Esophagus (tissue), 2 donors: ENCODE data around the gene EPHB1. TPM values are rescaled to one million over a fixed set of nuclear protein-coding genes. Genes with fewer than 3 reads are reported as not detected.

Experiments used
- H3K27ac ChIP-seq, 2 donors: one replicate each; pipeline ENCODE4 v1.5.1; 2013; ENCODE audit warnings: low read depth in 2 of 2, mild to moderate bottlenecking in 2 of 2, inconsistent platforms in 1 of 2, low read length in 1 of 2, moderate library complexity in 1 of 2
- H3K27me3 ChIP-seq, 2 donors: one replicate each; pipeline ENCODE4 v1.6.1; 2013; ENCODE audit warnings: low read length in 2 of 2, control low read depth in 1 of 2, mild to moderate bottlenecking in 1 of 2; ENCODE audit not compliant: insufficient read depth in 2 of 2, control insufficient read depth in 1 of 2
- H3K36me3 ChIP-seq, 2 donors: one replicate each; pipeline ENCODE4 v1.6.1; 2013; ENCODE audit warnings: low read length in 1 of 2; ENCODE audit not compliant: control insufficient read depth in 2 of 2, insufficient read depth in 2 of 2
- H3K4me1 ChIP-seq, 2 donors: one replicate each; pipeline ENCODE4 v1.6.1; 2013; ENCODE audit warnings: low read length in 1 of 2; ENCODE audit not compliant: control insufficient read depth in 2 of 2, insufficient read depth in 2 of 2
- H3K4me3 ChIP-seq, 2 donors: one replicate each; pipeline ENCODE4 v1.5.1; 2013; ENCODE audit warnings: low read length in 2 of 2, mild to moderate bottlenecking in 2 of 2, low read depth in 1 of 2, moderate library complexity in 1 of 2
- H3K9me3 ChIP-seq, 2 donors: one replicate each; pipeline ENCODE4 v1.6.1; 2013; ENCODE audit warnings: mild to moderate bottlenecking in 2 of 2, low read depth in 1 of 2, low read length in 1 of 2, moderate library complexity in 1 of 2; ENCODE audit not compliant: control insufficient read depth in 2 of 2, insufficient read depth in 1 of 2
- WGBS, 2 donors: extraction: QIAGEN DNeasy Blood & Tissue Kit; methylation state at CpG; one replicate each; pipeline ENCODE4 v1.1.7; 2013; 5-methylcytosine and 5-hydroxymethylcytosine counted together
- polyA plus RNA-seq, 2 donors: library from polyadenylated mRNA; stranded (reverse); fragments of 200-250 nt; gene quantifications; one replicate each; pipeline ENCODE4 v1.2.3, GENCODE V29; 2013
- donor health status: healthy with polysubstance abuse.
- donor health status: Bipolar disorder and iron deficiency.

The EPHB1 gene
- polyA plus RNA-seq, 2 donors, result 0.04 to 0.38 TPM

- no peaks in the 10 kb centered on the region for H3K9me3 ChIP-seq
- no peak overlapping the region for H3K4me3 ChIP-seq
- H3K4me1 ChIP-seq, result no peaks in the 10 kb centered on the region
- H3K27me3 ChIP-seq, result no peaks in the 10 kb centered on the region
- no peak overlapping the region for H3K27ac ChIP-seq
- H3K36me3 ChIP-seq, result no peaks in the 10 kb centered on the region
- 78 to 89% methylated on average over 2 of the region's 2 CpGs for WGBS, 2 donors
These were observed 286.4 kb downstream of the EPHB1 start for GRCh38 chr3:135081451-135081850.

GRCh38 chr3:135081856-135082434 is 286.9 kb downstream of the EPHB1 start:
- no peaks in the 10 kb centered on the region for H3K27me3 ChIP-seq
- 83 to 88% methylated on average over 5 of the region's 5 CpGs for WGBS, 2 donors
- no peak overlapping the region for H3K4me3 ChIP-seq
- no peaks in the 10 kb centered on the region for H3K4me1 ChIP-seq
- H3K9me3 ChIP-seq, result no peaks in the 10 kb centered on the region
- no peak overlapping the region for H3K27ac ChIP-seq
- no peaks in the 10 kb centered on the region for H3K36me3 ChIP-seq

- Histone ChIP-seq H3K4me3 (no peak overlapping the region), H3K4me1 (no peaks in the 10 kb centered on the region), H3K27ac (no peak overlapping the region), H3K9me3 (no peaks in the 10 kb centered on the region), H3K36me3 (no peaks in the 10 kb centered on the region), H3K27me3 (no peaks in the 10 kb centered on the region)
- 48 to 61% methylated on average over 7 of the region's 7 CpGs for WGBS, 2 donors
These were observed 287.6 kb downstream of the EPHB1 start for GRCh38 chr3:135082706-135083105.

GRCh38 chr3:135083179-135083578 is 288.1 kb downstream of the EPHB1 start:
- WGBS, 2 donors, result 47 to 48% methylated on average over 1 of the region's 1 CpG
- Histone ChIP-seq H3K9me3 (no peaks in the 10 kb centered on the region), H3K36me3 (no peaks in the 10 kb centered on the region), H3K4me3 (no peak overlapping the region), H3K4me1 (no peaks in the 10 kb centered on the region), H3K27me3 (no peaks in the 10 kb centered on the region), H3K27ac (no peak overlapping the region)

GRCh38 chr3:135083756-135084155 is 288.7 kb downstream of the EPHB1 start:
- no peaks in the 10 kb centered on the region for H3K9me3 ChIP-seq
- no peak overlapping the region for H3K4me3 ChIP-seq
- H3K4me1 ChIP-seq, result no peaks in the 10 kb centered on the region
- no peak overlapping the region for H3K27ac ChIP-seq
- no peaks in the 10 kb centered on the region for H3K27me3 ChIP-seq
- 66 to 70% methylated on average over 1 of the region's 1 CpG for WGBS, 2 donors
- H3K36me3 ChIP-seq, result no peaks in the 10 kb centered on the region

GRCh38 chr3:135084405-135084804 is 289.3 kb downstream of the EPHB1 start:
- Histone ChIP-seq H3K4me1 (no peaks in the 10 kb centered on the region), H3K36me3 (no peaks in the 10 kb centered on the region), H3K27ac (no peak overlapping the region), H3K4me3 (no peak overlapping the region), H3K27me3 (no peaks in the 10 kb centered on the region), H3K9me3 (no peaks in the 10 kb centered on the region)
- WGBS, 2 donors, result 56 to 65% methylated on average over 7 of the region's 7 CpGs

- Histone ChIP-seq H3K27me3 (no peaks in the 10 kb centered on the region), H3K36me3 (no peaks in the 10 kb centered on the region), H3K4me1 (no peaks in the 10 kb centered on the region), H3K9me3 (no peaks in the 10 kb centered on the region), H3K27ac (no peak overlapping the region), H3K4me3 (no peak overlapping the region)
- 74% methylated on average over 3 of the region's 3 CpGs for WGBS, 2 donors
These were observed 289.9 kb downstream of the EPHB1 start for GRCh38 chr3:135084976-135085375.

GRCh38 chr3:135085652-135086436 is 290.8 kb downstream of the EPHB1 start:
- no peaks in the 10 kb centered on the region for H3K4me1 ChIP-seq
- H3K9me3 ChIP-seq, result no peaks in the 10 kb centered on the region
- 78 to 83% methylated on average over 6 of the region's 6 CpGs for WGBS, 2 donors
- no peaks in the 10 kb centered on the region for H3K36me3 ChIP-seq
- H3K27ac ChIP-seq, result no peak overlapping the region
- no peaks in the 10 kb centered on the region for H3K27me3 ChIP-seq
- H3K4me3 ChIP-seq, result no peak overlapping the region

GRCh38 chr3:135087782-135088181 is 292.7 kb downstream of the EPHB1 start:
- 33 to 42% methylated on average over 2 of the region's 2 CpGs for WGBS, 2 donors
- Histone ChIP-seq H3K27me3 (no peaks in the 10 kb centered on the region), H3K9me3 (no peaks in the 10 kb centered on the region), H3K4me1 (no peaks in the 10 kb centered on the region), H3K27ac (no peak overlapping the region), H3K4me3 (no peak overlapping the region), H3K36me3 (no peaks in the 10 kb centered on the region)

GRCh38 chr3:135089451-135089850 is 294.4 kb downstream of the EPHB1 start:
- peaks cover 0 to under 1% of the 10 kb centered on the region in 2 donors for H3K4me1 ChIP-seq
- no peaks in the 10 kb centered on the region for H3K27me3 ChIP-seq
- H3K9me3 ChIP-seq, result no peaks in the 10 kb centered on the region
- WGBS, 2 donors, result 67 to 72% methylated on average over 5 of the region's 5 CpGs
- H3K4me3 ChIP-seq, result no peak overlapping the region
- H3K27ac ChIP-seq, result no peak overlapping the region
- H3K36me3 ChIP-seq, result no peaks in the 10 kb centered on the region
